Natural killer cell treated with Interleukin-12 subunit alpha and Interleukin-12 subunit beta and Interleukin-15 and Interleukin-18, amount 100 ng/mL, for 72 hours (primary cell): ENCODE measurements around the gene TM9SF2. TPM values are rescaled to one million over a fixed set of nuclear protein-coding genes. Genes with fewer than 3 reads are reported as not detected.
"Not testable (repeated sequence)": the region's sequence is repeated elsewhere in the genome, so short reads cannot be mapped to it uniquely, and the experiment has no call there.

Experiments used
- ATAC-seq, 2 donors: fragments of 150-1000 bp; cut with Tn5 transposase in 1 of 2; sonication (Bioruptor Pico), chemical (Tn5 transposase) in 1 of 2; 2 replicates each; pipeline ENCODE4 v1.10.0; 2021
- DNase-seq: peaks from one replicate; pipeline ENCODE4 v3.0.0; 2022; ENCODE audit warnings: low spot score
- H3K27ac Mint-ChIP-seq, 2 donors: 1 replicate in 1 of 2; 2 replicates in 1 of 2; pipeline ENCODE4 v1.8.0; 2022; ENCODE audit warnings: mixed read lengths in 2 of 2, mild to moderate bottlenecking in 1 of 2, moderate library complexity in 1 of 2
- H3K27me3 Mint-ChIP-seq, 2 donors: 1 replicate in 1 of 2; 2 replicates in 1 of 2; pipeline ENCODE4 v1.8.0; 2022; ENCODE audit warnings: mixed read lengths in 2 of 2
- H3K36me3 Mint-ChIP-seq: one replicate; pipeline ENCODE4 v1.8.0; 2022; ENCODE audit warnings: mixed read lengths
- H3K4me1 Mint-ChIP-seq, 2 donors: 1 replicate in 1 of 2; 2 replicates in 1 of 2; pipeline ENCODE4 v1.8.0; 2022; ENCODE audit warnings: low read depth in 2 of 2, mixed read lengths in 2 of 2, mild to moderate bottlenecking in 1 of 2
- H3K4me3 Mint-ChIP-seq: one replicate; pipeline ENCODE4 v1.8.0; 2022; ENCODE audit warnings: mixed read lengths
- H3K9me3 Mint-ChIP-seq: 2 replicates; pipeline ENCODE4 v1.8.0; 2022; ENCODE audit warnings: mixed read lengths
- total RNA-seq, 2 donors: library from RNA; stranded (reverse); gene quantifications; one replicate each; pipeline ENCODE4 v1.2.3, GENCODE V29; 2022

The TM9SF2 gene
- total RNA-seq, result 10 to 100 TPM; 61.6 to 81.6 TPM

GRCh38 chr13:99501184-99501847, at the start of gene TM9SF2:
TSS of gene TM9SF2 (plus strand) at chr13:99501472. CDS start at chr13:99501607, 135 bp downstream.
- Mint-ChIP-seq H3K27ac (peak within 1 kb of the TSS; percentile 90 to 95), H3K36me3 (peaks cover 15% of the 10 kb centered on the region), H3K9me3 (peaks cover 3% of the 10 kb centered on the region), H3K4me1 (peaks cover 61 to 77% of the 10 kb centered on the region in 2 donors), H3K27me3 (no peaks in the 10 kb centered on the region), H3K4me3 (peak within 1 kb of the TSS; percentile 98)
- peak; percentile 79 to 86 for ATAC-seq
- peak; percentile 97 for DNase-seq

- Mint-ChIP-seq H3K27me3 (peaks cover 0 to 21% of the 10 kb centered on the region in 2 donors), H3K4me1 (peaks cover 3 to 40% of the 10 kb centered on the region in 2 donors), H3K36me3 (peaks cover 7% of the 10 kb centered on the region)
These were observed 46.6 kb upstream of the TM9SF2 start for GRCh38 chr13:99454518-99455183.

GRCh38 chr13:99459099-99459850, 42.0 kb upstream of the TM9SF2 start:
- Mint-ChIP-seq H3K27me3 (peaks cover 0 to 2% of the 10 kb centered on the region in 2 donors), H3K9me3 (no peaks in the 10 kb centered on the region), H3K4me3 (peak overlapping the region; percentile 42), H3K36me3 (peaks cover 7% of the 10 kb centered on the region), H3K27ac (peak overlapping the region; percentile 34 to 37), H3K4me1 (peaks cover 14 to 38% of the 10 kb centered on the region in 2 donors)
- no peak for DNase-seq
- peak in 1 of 2 donors; percentile 86 for ATAC-seq

More at GRCh38 chr13:99454518-99455183, 46.6 kb upstream of the TM9SF2 start:
- no peak overlapping the region for H3K27ac Mint-ChIP-seq
- ATAC-seq, result no peak
- no peaks in the 10 kb centered on the region for H3K9me3 Mint-ChIP-seq
- no peak for DNase-seq
- H3K4me3 Mint-ChIP-seq, result no peak overlapping the region

DNA sequence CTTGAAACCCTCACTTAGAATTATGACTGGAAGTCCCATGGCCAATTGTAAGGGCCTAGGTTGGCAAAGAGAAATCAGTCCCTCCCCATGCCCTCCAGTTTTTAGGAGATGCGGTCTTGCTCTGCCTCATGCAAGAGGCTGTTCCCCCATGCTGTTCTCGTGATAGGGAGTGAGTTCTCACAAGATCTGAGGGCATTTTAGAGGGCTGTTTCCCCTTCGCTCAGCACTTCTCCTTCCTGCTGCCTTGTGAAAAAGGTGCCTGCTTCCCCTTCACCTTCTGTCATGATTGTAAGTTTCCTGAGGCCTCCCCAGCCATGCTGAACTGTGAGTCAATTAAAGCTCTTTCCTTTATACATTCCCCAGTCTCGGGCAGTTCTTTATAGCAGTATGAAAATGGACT, 40.5 kb upstream of the TM9SF2 start:
- H3K27me3 Mint-ChIP-seq, H3K4me3 Mint-ChIP-seq, DNase-seq, H3K36me3 Mint-ChIP-seq, H3K9me3 Mint-ChIP-seq, ATAC-seq: not testable (repeated sequence)
- Mint-ChIP-seq H3K4me1 (peaks cover 26 to 52% of the 10 kb centered on the region in 2 donors), H3K27ac (peak overlapping the region; percentile 20 to 55)

DNA sequence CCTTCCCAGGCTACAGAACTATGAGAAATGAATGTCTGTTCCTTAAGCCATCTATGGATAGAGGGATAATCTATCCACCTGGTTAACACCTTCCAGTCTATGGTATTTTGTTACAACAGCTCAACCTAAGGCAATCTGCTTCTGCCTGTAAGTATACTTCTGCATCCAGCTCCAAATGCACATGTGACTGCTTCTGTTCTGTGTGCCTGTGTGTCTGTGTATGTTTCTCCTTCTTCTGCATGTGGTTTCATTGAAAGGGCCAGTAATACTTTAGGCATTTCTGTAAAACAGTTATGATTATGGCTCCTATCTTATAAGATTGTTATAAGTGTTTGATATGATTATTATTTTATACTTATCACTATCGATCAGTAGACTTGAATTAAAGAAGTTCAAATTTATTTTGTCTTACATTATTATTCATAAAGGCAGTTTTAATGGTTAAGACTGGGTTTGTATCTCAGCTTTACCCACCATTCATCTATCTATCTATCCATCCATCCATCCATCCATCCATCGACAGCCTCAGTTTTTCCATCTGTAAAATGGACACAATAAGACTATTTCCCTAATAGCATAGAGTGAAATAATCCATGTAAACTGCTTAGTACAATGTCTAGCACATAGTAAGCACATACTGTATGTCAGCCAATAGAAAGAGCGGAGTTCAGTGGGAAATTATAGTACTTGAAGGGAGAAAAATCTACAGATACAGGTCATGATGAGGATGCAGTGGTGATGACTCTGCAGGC, 37.5 kb upstream of the TM9SF2 start:
- DNase-seq (no peak), ATAC-seq (no peak)
- peak overlapping the region; percentile 93 to 96 for H3K27ac Mint-ChIP-seq
- H3K4me1 Mint-ChIP-seq, result peaks cover 31 to 55% of the 10 kb centered on the region in 2 donors
- peaks cover 2% of the 10 kb centered on the region for H3K9me3 Mint-ChIP-seq
- H3K36me3 Mint-ChIP-seq, result peaks cover under 1% of the 10 kb centered on the region
- peak overlapping the region; percentile 81 for H3K4me3 Mint-ChIP-seq
- H3K27me3 Mint-ChIP-seq, result peaks cover 3 to 5% of the 10 kb centered on the region in 2 donors

DNA sequence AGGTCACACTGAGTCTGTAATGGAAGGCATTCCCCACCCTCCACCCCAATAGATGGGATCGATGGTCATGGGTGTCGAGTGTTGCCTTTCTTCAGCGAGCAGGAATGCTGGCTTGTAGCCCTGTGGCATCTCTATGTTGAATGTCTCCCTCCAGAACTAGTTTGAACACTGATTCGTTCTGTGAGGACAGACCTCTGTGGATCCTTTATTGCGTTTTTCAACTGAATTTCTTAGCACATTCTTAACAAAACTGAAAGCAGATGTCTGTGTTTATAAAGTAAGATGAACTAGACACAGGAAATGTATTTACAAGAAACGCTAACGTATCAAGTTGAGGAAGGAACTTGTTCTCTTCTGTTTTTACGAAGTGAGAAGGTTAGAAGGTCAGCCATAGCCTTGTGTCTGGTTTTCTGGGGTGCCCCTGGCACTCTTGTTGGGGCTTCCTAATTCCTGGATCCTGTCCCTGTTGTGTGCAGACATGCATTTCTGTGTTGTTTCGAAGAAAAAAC, 36.8 kb upstream of the TM9SF2 start:
- peaks cover 10% of the 10 kb centered on the region in 2 donors for H3K27me3 Mint-ChIP-seq
- peaks cover 8% of the 10 kb centered on the region for H3K36me3 Mint-ChIP-seq
- peaks cover 5% of the 10 kb centered on the region for H3K9me3 Mint-ChIP-seq
- peak overlapping the region; percentile 93 to 96 for H3K27ac Mint-ChIP-seq
- DNase-seq (no peak), ATAC-seq (peak; percentile 74 to 83)
- H3K4me3 Mint-ChIP-seq, result peak overlapping the region; percentile 81
- H3K4me1 Mint-ChIP-seq, result peaks cover 34 to 55% of the 10 kb centered on the region in 2 donors

GRCh38 chr13:99465454-99465853, 35.8 kb upstream of the TM9SF2 start:
- H3K4me1 Mint-ChIP-seq, result peaks cover 34 to 50% of the 10 kb centered on the region in 2 donors
- peak overlapping the region; percentile 81 for H3K4me3 Mint-ChIP-seq
- H3K9me3 Mint-ChIP-seq, result peaks cover 5% of the 10 kb centered on the region
- peak overlapping the region; percentile 93 to 96 for H3K27ac Mint-ChIP-seq
- DNase-seq (no peak), ATAC-seq (peak in 1 of 2 donors; percentile 44)
- peaks cover 10 to 11% of the 10 kb centered on the region in 2 donors for H3K27me3 Mint-ChIP-seq
- peaks cover 9% of the 10 kb centered on the region for H3K36me3 Mint-ChIP-seq

DNA sequence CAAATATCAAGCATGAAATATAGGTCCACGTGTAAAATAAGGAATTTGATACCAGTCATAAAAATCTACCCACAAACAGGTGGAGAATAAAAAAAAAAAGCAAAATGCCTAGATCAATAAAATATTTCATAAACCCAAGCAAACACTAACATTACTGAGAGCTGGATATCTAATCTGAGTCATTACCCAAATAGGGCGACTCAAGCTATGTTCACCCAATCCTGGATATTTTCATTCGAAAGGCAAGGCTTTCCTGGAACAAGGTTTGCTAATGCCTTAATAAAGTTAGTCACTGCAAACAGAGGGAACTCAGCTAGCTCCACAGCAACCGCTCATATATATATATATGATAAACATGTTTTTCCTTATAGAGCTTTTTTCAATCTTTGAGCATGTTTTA, 33.5 kb upstream of the TM9SF2 start:
- no peak overlapping the region for H3K27ac Mint-ChIP-seq

GRCh38 chr13:99469041-99469440, 32.2 kb upstream of the TM9SF2 start:
- DNase-seq, result no peak
- H3K4me1 Mint-ChIP-seq, result peaks cover 29 to 34% of the 10 kb centered on the region in 2 donors
- peaks cover 10 to 17% of the 10 kb centered on the region in 2 donors for H3K27me3 Mint-ChIP-seq
- H3K27ac Mint-ChIP-seq, result no peak overlapping the region
- peaks cover 5% of the 10 kb centered on the region for H3K9me3 Mint-ChIP-seq
- H3K36me3 Mint-ChIP-seq, result peaks cover 9% of the 10 kb centered on the region
- ATAC-seq, result no peak
- H3K4me3 Mint-ChIP-seq, result no peak overlapping the region

More for the DNA sequence above, 33.5 kb upstream of the TM9SF2 start:
- H3K9me3 Mint-ChIP-seq, result peaks cover 5% of the 10 kb centered on the region
- ATAC-seq (no peak), DNase-seq (no peak)
- H3K4me3 Mint-ChIP-seq, result no peak overlapping the region
- H3K4me1 Mint-ChIP-seq, result peaks cover 39 to 46% of the 10 kb centered on the region in 2 donors
- peaks cover 9% of the 10 kb centered on the region for H3K36me3 Mint-ChIP-seq
- H3K27me3 Mint-ChIP-seq, result peaks cover 10 to 17% of the 10 kb centered on the region in 2 donors

DNA sequence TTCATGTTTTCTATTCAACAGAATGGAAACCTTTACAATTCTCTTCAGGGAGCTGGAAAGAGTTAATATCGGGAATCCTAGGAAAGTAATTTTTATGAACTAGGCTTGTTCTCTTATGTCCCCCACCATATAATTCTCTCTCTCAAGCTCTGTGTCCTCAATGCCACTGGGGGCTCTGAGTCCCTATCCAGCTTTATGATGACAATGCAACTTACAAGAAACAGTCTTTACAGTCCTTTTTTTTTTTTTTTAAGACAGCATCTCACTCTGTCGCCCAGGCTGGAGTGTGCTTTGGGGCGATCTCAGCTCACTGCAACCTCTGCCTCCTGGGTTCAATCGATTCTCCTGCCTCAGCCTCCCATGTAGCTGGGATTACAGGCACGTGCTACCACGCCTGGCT, 31.2 kb upstream of the TM9SF2 start:
- peaks cover 21 to 24% of the 10 kb centered on the region in 2 donors for H3K4me1 Mint-ChIP-seq
- peaks cover 9% of the 10 kb centered on the region for H3K36me3 Mint-ChIP-seq
- H3K4me3 Mint-ChIP-seq, result no peak overlapping the region
- DNase-seq, result no peak
- H3K27me3 Mint-ChIP-seq, result peaks cover 13 to 17% of the 10 kb centered on the region in 2 donors
- no peak overlapping the region for H3K27ac Mint-ChIP-seq
- H3K9me3 Mint-ChIP-seq, result peaks cover 5% of the 10 kb centered on the region
- no peak for ATAC-seq

DNA sequence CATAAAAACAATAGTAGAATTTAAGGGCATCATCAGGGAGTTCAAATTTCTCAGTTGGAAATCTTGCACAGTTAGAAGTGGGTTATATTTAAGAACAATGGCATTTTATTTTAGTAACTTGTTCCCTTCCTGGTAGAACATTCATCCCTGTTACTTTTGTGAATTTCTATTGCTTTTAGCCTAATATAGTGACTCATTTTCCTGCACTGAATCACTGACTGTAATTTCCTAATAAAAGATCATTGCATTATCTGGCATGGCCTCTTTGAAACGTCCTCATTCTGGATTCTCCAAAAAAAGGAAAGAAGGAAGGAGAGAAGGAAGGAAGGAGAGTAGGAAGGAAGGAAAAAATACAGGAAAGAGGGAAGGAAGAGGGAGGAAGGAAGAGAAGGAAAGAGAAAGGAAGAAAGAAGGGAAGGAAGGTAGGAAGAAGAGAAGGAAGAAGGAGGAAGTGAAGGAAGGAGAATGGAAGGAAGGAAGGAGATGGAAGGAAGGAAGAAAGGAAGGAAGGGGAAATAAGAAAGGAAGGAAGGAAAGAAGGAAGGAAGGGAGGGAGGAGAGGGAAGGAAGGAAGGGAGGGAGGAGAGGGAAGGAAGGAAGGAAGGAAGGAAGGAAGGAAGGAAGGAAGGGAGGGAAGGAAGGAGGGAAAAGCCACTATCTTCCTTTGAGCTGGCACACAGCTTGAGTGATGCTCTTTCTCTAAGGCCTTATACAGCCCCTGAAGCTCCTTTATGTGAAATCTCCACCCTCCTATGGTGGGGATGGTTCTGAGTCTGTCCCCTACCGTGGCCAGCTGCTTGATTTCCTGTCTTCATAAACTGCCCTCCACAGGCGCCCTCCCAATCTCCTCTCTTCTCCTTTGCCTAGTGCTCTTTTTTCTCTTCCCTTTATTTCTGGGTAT, 29.8 kb upstream of the TM9SF2 start:
- Mint-ChIP-seq H3K27ac (no peak overlapping the region), H3K9me3 (peaks cover 3% of the 10 kb centered on the region), H3K4me1 (peaks cover 16 to 20% of the 10 kb centered on the region in 2 donors), H3K27me3 (peaks cover 13 to 17% of the 10 kb centered on the region in 2 donors), H3K36me3 (peaks cover 9% of the 10 kb centered on the region), H3K4me3 (no peak overlapping the region)
- no peak for DNase-seq
- no peak for ATAC-seq

GRCh38 chr13:99472122-99472440, 29.2 kb upstream of the TM9SF2 start:
- no peak overlapping the region for H3K27ac Mint-ChIP-seq
- DNase-seq, result no peak
- no peak overlapping the region for H3K4me3 Mint-ChIP-seq
- ATAC-seq, result no peak
- peaks cover 3% of the 10 kb centered on the region for H3K9me3 Mint-ChIP-seq
- peaks cover 13 to 17% of the 10 kb centered on the region in 2 donors for H3K27me3 Mint-ChIP-seq
- H3K36me3 Mint-ChIP-seq, result peaks cover 9% of the 10 kb centered on the region
- peaks cover 20 to 26% of the 10 kb centered on the region in 2 donors for H3K4me1 Mint-ChIP-seq
